Stomach smooth muscle (tissue), 2 donors: ENCODE measurements around the gene SND1.

ENCODE experiments used
- H3K27ac ChIP-seq: one replicate; pipeline ENCODE4 v1.7.0; 2013; ENCODE audit warnings: mild to moderate bottlenecking, low read length, inconsistent platforms
- H3K27me3 ChIP-seq, 2 donors: one replicate each; pipeline ENCODE4 v1.7.0; 2013; ENCODE audit warnings: low read length in 2 of 2; ENCODE audit not compliant: insufficient read depth in 2 of 2, control insufficient read depth in 1 of 2
- H3K36me3 ChIP-seq, 2 donors: one replicate each; pipeline ENCODE4 v1.7.0; 2013; ENCODE audit warnings: low read length in 2 of 2; ENCODE audit not compliant: control insufficient read depth in 2 of 2, insufficient read depth in 2 of 2
- H3K4me1 ChIP-seq: one replicate; pipeline ENCODE4 v1.7.0; 2013; ENCODE audit warnings: low read length; ENCODE audit not compliant: control insufficient read depth, insufficient read depth
- H3K4me3 ChIP-seq, 2 donors: one replicate each; pipeline ENCODE4 v1.7.0; 2013; ENCODE audit warnings: low read length in 2 of 2
- H3K9ac ChIP-seq, 2 donors: one replicate each; pipeline ENCODE4 v1.7.0; 2013; ENCODE audit warnings: low read length in 2 of 2, mild to moderate bottlenecking in 1 of 2
- H3K9me3 ChIP-seq, 2 donors: one replicate each; pipeline ENCODE4 v1.7.0; 2013; ENCODE audit warnings: low read length in 2 of 2; ENCODE audit not compliant: control insufficient read depth in 2 of 2
- donor health status: healthy.
- donor health status: Pancreatic carcinoma.

Gene SND1

DNA sequence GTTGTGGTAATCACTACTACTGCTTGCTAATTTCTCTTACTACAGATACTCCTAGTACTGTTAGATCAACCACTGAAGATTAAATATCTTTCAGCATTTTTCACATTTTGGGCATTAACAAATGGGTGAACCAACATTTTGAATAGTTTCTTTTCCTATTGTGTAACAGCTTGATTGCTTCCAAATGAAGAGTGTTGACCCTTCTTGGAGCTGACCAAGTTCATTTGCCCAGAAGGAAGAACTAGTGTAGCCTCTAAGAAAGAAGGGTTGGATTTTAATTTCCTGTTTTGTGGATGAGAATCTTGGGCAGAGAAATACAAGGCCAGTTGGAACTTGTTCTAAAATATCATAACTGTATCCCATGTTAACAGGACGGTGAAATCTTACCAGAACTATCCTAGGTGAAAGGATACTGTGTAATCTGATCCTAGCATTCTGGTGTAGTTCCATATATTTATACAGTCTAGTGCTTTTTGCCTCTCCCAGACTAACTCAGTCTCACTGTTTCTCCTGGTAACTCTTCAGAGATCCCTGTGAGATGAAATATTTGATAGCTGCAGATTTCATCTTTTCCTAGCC lies 37.3 kb downstream of the SND1 start:
- Histone ChIP-seq H3K27me3 (no peaks in the 10 kb centered on the region), H3K9ac (no peak overlapping the region), H3K4me3 (no peak overlapping the region), H3K36me3 (peaks cover 17% of the 10 kb centered on the region in 2 donors), H3K4me1 (no peaks in the 10 kb centered on the region), H3K9me3 (no peaks in the 10 kb centered on the region), H3K27ac (no peak overlapping the region)

DNA sequence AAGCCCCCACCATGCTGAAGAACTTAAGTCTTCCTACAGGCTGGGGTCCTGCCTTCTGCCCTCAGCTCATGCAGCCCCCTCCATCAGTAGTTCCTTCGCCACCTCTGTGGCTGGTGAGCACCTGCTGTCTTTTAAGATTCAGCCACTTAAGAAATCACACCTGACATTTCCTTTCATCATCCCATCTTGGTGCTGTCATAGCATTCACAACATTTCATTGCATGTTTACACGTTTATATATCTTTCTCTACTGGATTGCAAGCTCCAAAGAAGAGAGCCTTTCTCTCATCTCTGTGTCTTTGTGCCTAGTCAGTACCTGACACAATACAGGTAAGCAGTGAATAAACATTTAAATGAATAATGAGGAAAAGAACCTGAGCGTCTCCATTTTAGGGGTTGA lies 38.3 kb downstream of the SND1 start:
- Histone ChIP-seq H3K9me3 (no peaks in the 10 kb centered on the region), H3K4me1 (no peaks in the 10 kb centered on the region), H3K27ac (no peak overlapping the region), H3K27me3 (no peaks in the 10 kb centered on the region), H3K4me3 (no peak overlapping the region), H3K36me3 (peaks cover 21 to 25% of the 10 kb centered on the region in 2 donors), H3K9ac (no peak overlapping the region)

DNA sequence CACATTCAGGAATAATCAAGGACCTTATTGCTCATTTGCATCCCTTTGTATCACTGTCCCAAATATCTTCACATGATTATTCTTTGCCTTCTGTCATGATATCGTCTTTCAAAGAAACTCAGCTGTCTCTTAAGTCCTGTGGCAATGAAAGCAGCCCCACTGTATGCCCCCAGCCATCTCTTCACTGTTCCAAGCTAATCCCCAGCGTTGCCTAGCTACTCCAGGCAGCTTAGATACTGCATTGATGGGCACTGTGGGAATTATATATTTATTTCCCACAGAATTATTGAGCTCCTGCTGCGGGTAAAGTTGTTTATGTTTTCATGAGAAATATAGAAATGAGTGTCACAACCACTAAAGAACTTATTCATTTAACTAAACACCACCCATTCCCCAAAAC lies 38.8 kb downstream of the SND1 start:
- Histone ChIP-seq H3K27ac (no peak overlapping the region), H3K9me3 (no peaks in the 10 kb centered on the region), H3K9ac (no peak overlapping the region), H3K27me3 (no peaks in the 10 kb centered on the region), H3K36me3 (peaks cover 21 to 25% of the 10 kb centered on the region in 2 donors), H3K4me1 (no peaks in the 10 kb centered on the region), H3K4me3 (no peak overlapping the region)

DNA sequence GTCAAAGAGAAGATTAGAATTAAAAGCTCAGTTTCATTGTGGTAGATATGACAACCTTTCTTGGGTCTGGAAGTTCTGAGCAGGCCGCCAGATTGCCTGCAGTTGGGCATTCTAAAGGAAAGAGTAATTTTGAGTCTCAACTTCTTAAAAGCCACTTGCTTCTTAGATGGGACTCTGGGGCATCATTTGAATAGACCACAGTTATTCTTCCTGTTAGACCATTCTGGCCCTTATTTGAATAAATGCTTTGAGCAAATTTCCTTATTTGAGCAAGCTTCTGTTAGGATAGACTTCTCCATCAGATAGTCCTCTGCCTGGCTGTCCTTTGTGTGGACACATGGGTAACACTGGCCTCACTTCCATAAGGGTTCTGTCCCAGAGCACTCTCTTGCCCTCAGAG lies 40.2 kb downstream of the SND1 start:
- no peak overlapping the region for H3K4me3 ChIP-seq
- H3K27ac ChIP-seq: no peak overlapping the region
- no peaks in the 10 kb centered on the region for H3K9me3 ChIP-seq
- no peaks in the 10 kb centered on the region for H3K27me3 ChIP-seq
- no peak overlapping the region for H3K9ac ChIP-seq
- no peaks in the 10 kb centered on the region for H3K4me1 ChIP-seq
- H3K36me3 ChIP-seq: peaks cover 21% of the 10 kb centered on the region in 2 donors

DNA sequence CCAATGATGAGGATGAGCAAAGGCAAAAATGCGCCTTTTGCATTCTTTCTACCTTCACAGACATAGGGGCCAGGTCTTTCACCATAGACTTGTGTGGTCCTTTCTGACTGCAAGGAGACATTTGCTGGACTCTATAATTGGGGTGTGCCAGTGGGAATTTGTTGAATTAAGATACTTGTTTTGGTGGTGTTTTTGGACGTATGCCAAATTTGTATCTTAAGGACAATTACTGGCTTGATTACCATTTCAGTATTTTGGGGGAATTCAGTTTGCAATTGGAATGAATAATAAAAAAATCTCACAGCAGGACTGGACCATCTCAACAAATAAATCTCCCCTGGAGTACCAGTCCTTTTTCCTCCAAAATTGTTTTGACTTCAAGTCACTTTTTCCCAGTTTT lies 47.9 kb downstream of the SND1 start:
- Histone ChIP-seq H3K27ac (no peak overlapping the region), H3K4me1 (no peaks in the 10 kb centered on the region), H3K36me3 (peaks cover 19 to 23% of the 10 kb centered on the region in 2 donors), H3K9me3 (no peaks in the 10 kb centered on the region), H3K4me3 (no peak overlapping the region), H3K9ac (no peak overlapping the region), H3K27me3 (no peaks in the 10 kb centered on the region)

DNA sequence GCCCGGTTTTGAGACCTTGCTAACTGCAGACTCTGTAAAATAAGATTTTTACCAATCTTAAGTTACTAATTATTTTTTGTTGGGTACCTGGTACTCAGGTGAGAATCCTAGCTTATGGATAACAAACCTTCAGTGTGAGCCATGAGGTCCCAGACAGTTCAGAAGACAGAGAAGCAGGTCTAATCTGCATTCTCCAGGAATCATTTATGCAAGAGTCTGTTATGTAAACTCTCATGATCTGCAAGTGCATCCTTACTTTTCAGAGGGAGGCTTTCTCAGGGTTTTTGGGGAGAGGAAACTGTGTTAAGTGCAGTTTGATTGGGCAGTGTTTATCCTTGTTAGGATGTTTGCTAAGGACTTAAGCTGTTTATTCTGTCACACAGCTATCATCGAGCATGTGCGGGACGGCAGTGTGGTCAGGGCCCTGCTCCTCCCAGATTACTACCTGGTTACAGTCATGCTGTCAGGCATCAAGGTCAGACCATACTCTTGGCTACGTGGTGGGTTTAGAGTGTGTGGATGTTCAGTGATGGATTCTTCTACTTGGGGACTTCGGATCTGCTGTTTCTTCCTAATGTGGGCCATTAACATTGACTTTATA lies 50.2 kb downstream of the SND1 start:
- no peak overlapping the region for H3K27ac ChIP-seq
- no peaks in the 10 kb centered on the region for H3K9me3 ChIP-seq
- H3K9ac ChIP-seq: no peak overlapping the region
- no peaks in the 10 kb centered on the region for H3K4me1 ChIP-seq
- H3K27me3 ChIP-seq: no peaks in the 10 kb centered on the region
- peaks cover 20 to 31% of the 10 kb centered on the region in 2 donors for H3K36me3 ChIP-seq
- H3K4me3 ChIP-seq: no peak overlapping the region

DNA sequence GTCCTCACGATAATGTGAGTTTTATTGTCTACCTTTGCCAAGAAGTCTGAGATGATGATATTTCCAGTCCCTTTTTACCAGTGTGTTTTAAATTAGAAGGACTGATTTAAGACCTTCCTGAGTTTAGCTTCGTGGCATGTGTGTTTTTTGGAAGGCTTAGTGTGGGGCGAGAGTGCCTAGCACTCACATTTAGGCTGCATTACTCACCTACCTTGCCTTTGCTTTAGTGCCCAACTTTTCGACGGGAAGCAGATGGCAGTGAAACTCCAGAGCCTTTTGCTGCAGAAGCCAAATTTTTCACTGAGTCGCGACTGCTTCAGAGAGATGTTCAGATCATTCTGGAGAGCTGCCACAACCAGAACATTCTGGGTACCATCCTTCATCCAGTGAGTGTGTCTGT lies 50.9 kb downstream of the SND1 start:
- H3K36me3 ChIP-seq: peaks cover 22 to 38% of the 10 kb centered on the region in 2 donors
- no peak overlapping the region for H3K4me3 ChIP-seq

DNA sequence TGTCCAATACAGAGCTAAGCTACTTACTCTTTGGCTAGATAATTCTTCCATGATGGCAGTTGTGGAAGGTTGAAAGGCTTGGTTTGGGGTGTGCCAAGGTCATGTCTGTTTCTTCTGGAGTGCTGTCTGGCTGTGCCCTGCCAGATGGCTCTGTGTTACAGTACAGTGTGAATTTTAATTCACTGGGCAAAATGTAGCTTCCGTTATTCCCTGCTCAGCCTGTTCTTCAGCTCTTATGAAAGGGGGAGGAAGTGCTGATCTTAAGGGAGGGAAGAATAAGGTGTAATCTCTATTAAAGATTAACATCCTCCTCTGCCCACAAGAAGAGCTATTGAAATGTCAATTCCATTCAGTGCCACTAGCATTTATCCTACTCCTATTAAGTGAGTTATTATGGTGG lies 52.2 kb downstream of the SND1 start:
- Histone ChIP-seq H3K36me3 (peaks cover 22 to 40% of the 10 kb centered on the region in 2 donors), H3K4me1 (no peaks in the 10 kb centered on the region), H3K9ac (no peak overlapping the region), H3K27ac (no peak overlapping the region), H3K4me3 (no peak overlapping the region), H3K9me3 (no peaks in the 10 kb centered on the region), H3K27me3 (no peaks in the 10 kb centered on the region)

More for the DNA sequence above, 50.9 kb downstream of the SND1 start:
- H3K9me3 ChIP-seq: no peaks in the 10 kb centered on the region
- H3K27me3 ChIP-seq: no peaks in the 10 kb centered on the region
- no peak overlapping the region for H3K9ac ChIP-seq
- H3K27ac ChIP-seq: no peak overlapping the region
- no peaks in the 10 kb centered on the region for H3K4me1 ChIP-seq

DNA sequence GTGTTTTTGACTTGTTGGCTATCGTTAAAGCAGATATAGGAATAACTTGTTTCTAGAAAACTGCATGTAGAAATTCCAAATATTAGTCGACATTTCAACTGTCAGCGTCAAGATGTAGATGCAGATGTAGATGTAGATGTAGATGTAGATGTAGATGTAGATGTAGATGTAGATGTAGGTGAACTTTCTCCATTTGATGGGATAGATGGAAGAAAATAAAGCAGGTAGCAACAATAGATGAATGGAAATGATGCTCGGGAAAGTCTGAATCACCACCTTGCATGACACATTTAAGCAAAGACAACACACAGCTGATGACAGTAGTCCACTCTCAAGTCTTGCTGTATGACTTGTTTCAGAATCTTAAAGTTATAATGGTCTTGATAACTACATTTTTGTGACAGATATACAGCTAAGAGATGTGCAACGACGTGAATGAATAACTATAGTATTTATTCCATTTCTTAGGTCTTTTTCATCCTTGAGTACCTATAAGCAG lies 53.5 kb downstream of the SND1 start:
- Histone ChIP-seq H3K27me3 (no peaks in the 10 kb centered on the region), H3K9me3 (no peaks in the 10 kb centered on the region), H3K4me1 (no peaks in the 10 kb centered on the region), H3K27ac (no peak overlapping the region), H3K36me3 (peaks cover 22 to 40% of the 10 kb centered on the region in 2 donors), H3K9ac (no peak overlapping the region), H3K4me3 (no peak overlapping the region)

DNA sequence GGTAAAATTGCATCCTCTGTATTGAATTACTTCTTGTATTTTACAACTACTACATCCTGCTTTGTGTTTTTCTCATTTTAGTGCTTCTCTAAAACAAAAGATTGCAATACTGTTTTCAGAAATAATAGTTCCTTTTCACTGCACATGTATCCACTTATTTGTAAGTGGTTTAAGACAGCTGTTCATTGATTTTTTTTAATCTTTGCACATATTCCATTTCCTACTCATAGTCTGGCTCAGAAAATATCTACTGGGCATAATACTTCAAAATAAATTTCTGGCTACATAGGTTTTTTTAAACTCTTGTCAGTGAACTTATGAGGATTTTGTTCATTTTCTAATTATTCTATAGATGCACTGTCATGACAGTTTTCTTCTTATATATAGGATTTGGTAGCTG lies 54.8 kb downstream of the SND1 start:
- H3K27ac ChIP-seq: no peak overlapping the region
- H3K36me3 ChIP-seq: peaks cover 22 to 33% of the 10 kb centered on the region in 2 donors
- no peak overlapping the region for H3K9ac ChIP-seq
- no peaks in the 10 kb centered on the region for H3K27me3 ChIP-seq
- no peak overlapping the region for H3K4me3 ChIP-seq
- H3K9me3 ChIP-seq: no peaks in the 10 kb centered on the region
- H3K4me1 ChIP-seq: no peaks in the 10 kb centered on the region

DNA sequence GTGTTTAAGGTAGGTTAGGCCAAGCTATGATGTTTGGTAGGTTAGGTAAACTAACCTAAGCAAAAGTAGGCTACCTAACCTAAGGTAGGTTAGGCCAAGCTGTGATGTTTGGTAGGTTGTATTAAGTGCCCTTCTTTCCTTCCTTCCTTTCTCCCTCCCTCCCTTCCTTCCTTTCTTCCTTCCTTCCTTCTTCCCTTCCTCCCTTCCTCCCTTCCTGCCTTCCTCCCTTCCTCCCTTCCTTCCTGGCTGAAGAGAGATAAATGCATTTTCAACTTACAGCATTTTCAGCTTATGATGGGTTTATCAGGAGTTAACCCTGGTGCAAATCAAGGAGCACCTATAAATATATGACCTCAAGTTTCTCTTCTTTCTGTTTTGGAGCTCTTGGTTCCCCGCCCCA lies 56.2 kb downstream of the SND1 start:
- Histone ChIP-seq H3K9ac (no peak overlapping the region), H3K9me3 (no peaks in the 10 kb centered on the region), H3K4me3 (no peak overlapping the region), H3K27me3 (no peaks in the 10 kb centered on the region), H3K27ac (no peak overlapping the region), H3K4me1 (no peaks in the 10 kb centered on the region), H3K36me3 (peaks cover 15 to 27% of the 10 kb centered on the region in 2 donors)
